Bone marrow (tissue), 2 donors: ENCODE data around the gene ZSWIM7.
A peak's percentile ranks its signal among the peaks of the same experiment; 100 is the strongest.

Experiments used
- DNase-seq, 2 donors: peaks; one replicate each; lab custom pipeline; 2025; lab: John Stamatoyannopoulos, UW

ZSWIM7 gene, protein sequence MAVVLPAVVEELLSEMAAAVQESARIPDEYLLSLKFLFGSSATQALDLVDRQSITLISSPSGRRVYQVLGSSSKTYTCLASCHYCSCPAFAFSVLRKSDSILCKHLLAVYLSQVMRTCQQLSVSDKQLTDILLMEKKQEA

DNA sequence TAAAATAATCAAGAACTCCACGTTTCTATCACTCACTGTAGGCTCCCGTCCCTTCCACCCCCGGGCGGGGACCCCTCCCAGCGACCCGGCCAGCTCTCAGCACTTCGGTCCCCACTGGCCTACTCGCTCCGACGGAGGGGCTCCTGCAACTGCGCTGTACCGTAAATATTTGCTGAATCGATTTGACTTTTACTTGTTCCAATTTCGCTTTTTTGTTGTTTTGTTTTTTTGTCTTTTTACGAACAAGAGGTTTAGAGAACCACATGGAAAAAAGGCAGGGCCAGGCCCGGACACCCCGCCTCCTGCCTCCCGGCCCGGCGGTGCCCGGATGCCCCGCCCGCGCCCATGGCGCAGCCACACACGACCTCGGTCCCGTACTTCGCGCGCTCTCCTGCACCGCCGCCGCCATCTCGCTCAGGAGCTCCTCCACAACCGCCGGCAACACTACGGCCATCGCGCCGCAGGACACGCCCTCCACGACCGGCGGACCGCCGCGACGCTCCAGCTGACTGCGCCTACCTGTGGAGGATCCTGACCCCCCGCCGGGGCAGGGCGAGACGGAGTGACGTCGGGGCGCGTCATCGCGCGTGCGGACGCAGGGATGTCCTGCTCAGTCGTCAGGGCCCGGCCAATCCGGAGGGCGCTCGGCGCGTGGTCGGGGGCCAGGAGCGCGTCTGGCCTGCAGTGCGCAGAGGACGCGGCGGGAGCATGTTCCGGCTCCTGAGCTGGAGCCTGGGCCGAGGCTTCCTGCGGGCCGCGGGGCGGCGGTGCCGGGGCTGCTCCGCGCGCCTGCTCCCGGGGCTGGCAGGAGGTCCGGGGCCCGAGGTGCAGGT, at the start of gene ZSWIM7, which contains the start of gene TTC19:
ZSWIM7 (minus strand) TSS at position 564 of the 833 bp plus-strand sequence; CDS start at position 454, 110 bp downstream.
TTC19 (plus strand) TSS at position 684 of the 833 bp plus-strand sequence; CDS start at position 709, 25 bp downstream.
- DNase-seq, result peak; percentile 74 to 87

- no peak for DNase-seq
These were observed 49.4 kb upstream of the ZSWIM7 start for GRCh38 chr17:16048811-16049449.

GRCh38 chr17:16046966-16047365, 47.5 kb upstream of the ZSWIM7 start:
- no peak for DNase-seq

DNA sequence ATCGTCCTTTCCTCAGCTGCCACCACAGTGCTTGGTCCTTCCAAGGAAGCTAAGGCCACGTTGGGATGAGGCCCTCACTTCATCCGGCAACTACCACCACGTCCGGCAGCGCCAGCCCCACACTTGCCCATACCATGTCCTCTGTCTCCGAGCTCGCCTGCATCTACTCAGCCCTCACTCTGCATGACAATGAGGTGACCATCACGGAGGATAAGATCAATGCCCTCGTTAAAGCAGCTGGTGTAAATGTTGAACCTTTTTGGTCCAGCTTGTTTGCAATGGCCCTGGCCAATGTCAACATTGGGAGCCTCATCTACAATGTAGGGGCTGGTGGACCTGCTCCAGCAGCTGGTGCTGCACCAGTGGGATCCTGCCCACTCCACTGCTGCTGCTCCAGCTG, 45.0 kb upstream of the ZSWIM7 start:
- no peak for DNase-seq

GRCh38 chr17:16040710-16041251, 41.3 kb upstream of the ZSWIM7 start:
- DNase-seq, result no peak

DNA sequence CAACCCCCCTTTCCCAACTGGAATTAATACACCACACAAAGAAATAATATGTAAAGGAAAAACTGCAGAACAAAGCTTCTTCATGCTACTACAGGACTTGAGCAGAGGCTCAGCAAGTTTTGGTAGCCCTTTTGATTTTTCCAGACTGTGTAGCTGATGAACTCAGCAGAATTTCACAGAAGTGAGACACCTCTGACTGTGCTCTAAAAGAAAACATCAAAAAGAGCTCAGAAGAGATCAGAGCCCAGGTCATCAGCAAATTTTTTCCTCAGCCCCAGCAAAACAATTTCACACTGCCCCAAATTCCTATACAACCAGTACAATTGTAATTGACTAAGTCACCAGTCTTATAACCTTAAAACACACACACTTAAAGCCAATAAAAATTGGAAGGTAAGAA, 38.1 kb upstream of the ZSWIM7 start:
- no peak for DNase-seq

GRCh38 chr17:16036261-16036660, 36.8 kb upstream of the ZSWIM7 start:
- no peak for DNase-seq

DNA sequence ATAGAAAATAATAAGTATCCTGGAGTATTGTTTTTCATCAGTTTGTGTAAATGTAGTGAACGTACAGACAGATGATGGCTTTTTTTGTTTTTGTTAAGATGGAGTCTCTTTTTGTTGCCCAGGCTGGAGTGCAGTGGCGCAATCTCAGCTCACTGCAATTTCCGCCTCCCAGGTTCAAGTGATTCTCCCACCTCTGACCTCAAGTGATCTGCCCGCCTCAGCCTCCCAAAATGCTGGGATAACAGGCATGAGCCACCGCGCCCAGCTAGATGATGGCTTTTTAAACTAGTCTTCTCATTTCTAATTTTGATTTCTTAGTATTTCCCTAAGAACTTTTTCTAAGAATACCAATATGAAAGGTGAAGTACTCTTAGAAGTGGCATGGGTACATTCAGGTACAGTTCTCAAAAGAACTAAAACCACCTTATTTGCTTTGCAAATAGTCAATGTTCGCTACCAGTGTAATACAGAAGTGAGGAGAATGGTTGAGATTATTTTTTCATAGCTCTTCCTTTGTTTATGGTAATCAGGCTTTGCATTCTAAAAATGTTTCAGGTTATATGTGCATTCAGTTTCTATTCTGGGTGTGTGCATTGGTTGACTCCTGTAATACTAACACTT, 34.3 kb upstream of the ZSWIM7 start:
- no peak for DNase-seq

GRCh38 chr17:16027708-16028584, 28.4 kb upstream of the ZSWIM7 start:
- DNase-seq, result peak in 1 of 2 donors; percentile 86

DNA sequence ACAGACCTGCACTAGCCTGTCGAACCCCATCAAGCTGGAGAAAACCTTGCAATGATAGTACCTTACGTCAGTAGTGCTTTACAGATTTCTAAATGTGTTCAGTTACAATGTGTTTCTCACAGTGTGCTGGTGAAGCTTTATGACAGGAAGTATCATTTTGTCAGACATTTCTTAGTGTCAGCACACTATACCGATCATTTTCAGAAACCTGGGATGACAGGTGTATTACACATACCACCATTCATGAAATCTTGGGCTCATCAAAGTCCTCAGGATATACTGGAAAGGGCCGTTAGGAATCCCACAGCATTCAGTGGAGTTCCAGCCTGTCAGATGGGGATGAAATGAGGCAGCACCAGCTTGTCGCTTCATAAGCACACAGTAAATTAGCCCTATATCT, 27.4 kb upstream of the ZSWIM7 start:
- DNase-seq, result no peak

DNA sequence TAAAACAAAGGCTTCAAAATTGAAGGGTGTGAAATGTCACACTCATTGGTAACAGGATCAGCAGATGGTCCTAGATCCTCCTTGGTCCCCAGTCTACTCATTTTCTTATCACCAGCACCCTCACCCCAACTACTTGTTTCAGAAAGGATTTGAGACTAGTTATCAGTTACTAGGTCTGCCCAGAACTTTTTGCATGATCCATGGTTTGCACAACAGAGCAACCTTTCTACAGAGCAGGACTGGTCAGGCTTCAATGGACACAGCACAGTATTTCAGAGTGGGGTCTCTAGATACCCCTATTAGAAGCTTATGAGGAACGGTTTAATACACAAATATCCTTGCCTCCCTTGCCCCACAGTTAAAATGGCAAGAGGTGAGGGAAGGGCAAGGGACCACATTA, 25.7 kb upstream of the ZSWIM7 start:
- DNase-seq, result no peak

DNA sequence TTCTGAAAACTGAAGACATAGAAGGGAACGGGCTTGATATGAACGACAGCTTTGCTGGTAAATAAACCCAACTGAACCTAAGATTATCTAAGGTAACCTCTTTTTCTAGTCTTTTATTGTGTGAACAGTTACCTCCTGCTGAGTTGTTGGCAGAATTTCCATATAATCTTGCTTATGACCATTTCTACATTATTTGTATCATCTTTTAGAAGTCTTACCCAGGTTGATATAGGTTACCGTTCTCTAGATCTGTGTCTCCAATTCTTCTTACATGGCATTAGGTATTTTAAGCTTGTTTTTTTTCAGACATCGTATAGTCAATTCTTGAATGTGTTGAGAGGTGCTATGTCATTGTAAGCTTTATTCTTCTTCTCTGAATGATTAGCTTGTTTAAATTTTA, 24.4 kb upstream of the ZSWIM7 start:
- DNase-seq, result no peak

DNA sequence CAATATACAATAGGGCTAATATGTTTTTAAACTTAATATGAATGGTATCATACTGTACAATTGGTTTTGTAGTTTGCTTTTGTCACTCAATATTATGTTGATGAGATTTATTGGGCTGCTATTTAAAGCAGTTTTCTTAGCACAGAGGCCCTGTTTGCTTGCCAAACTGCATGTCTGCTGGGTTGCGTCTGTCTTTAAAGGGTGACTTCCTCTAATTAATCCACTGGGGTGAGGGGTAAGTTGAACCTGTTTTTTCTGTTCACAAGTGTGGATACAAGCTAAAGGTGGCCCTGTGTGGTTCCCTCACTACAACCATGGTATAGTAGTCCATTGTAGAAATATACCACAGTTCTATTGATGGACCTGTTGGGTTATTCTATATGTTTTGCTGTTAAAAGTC, 19.8 kb upstream of the ZSWIM7 start:
- no peak for DNase-seq

DNA sequence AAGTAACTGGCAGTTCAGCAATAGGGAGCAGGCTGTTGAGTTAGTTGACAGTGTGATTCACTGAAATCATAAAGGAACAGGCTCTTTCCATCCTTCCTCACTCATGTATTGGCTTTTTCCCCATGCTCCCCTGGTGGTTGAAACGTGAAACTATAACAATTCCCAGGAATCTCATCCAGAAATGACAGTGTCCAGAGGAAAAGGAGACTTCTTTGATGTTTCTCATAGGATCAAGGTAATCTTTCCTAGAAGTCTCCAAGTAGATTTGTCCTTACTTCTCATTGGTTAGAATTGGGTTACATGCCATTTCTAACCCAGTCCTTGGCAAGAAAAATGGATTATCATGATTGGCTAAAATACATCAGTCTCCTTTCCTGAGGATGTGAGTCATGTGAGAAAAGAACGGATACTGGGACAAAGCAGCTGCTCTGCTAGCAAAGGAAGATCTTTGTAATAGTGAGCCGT, 14.5 kb upstream of the ZSWIM7 start:
- no peak for DNase-seq

DNA sequence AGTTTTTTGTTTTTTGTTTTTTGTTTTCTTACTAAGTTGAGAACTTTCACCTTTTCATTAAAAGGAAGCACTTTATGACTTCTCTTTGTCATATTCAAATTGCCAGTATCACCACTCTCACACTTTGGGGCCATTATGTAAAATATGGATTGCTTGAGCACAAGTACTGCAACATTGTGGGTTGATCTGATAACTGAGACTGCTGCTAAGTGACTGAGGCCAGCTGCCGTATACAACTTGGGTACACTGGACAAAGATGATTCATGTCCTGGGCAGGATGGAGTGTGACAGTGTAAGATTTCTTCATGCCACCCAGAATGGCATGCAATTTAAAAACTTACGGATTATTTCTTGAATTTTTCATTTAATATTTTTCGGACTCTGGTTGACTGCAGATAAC, 7.9 kb upstream of the ZSWIM7 start:
- no peak for DNase-seq

DNA sequence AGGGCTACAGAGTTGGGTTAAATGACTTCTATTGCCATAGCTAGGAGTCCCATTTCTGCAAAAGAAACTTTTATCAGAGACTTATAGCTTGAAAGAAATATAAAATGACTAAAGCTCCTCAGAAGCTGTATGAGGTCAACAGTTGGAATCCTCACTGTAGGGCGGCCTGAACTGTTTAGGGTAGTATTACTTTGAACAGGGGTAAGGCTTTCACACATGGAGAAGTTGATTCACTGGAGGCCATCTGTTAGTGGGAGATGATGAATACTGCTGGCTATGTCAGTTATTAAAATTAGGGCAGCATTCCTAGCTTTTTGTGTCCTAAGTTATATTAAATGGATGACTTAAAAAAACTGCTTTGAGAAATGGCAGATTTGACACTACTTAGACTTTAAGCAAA, 6.1 kb upstream of the ZSWIM7 start:
- no peak for DNase-seq

GRCh38 chr17:16003841-16004240, 4.3 kb upstream of the ZSWIM7 start:
- no peak for DNase-seq

GRCh38 chr17:16002708-16003260, 3.3 kb upstream of the ZSWIM7 start:
- DNase-seq, result no peak

GRCh38 chr17:16001226-16001897, 1.9 kb upstream of the ZSWIM7 start:
- DNase-seq, result no peak
